CD14-positive monocyte (primary cell): Measurements from ENCODE around the gene SV2A. TPM values are rescaled to one million over a fixed set of nuclear protein-coding genes. Genes with fewer than 3 reads are reported as not detected.

Experiments used
- DNase-seq, 3 donors: peaks; one replicate each; pipeline ENCODE4 v3.0.0-alpha.2; 2011 to 2022
- H2AFZ ChIP-seq: 2 replicates; pipeline ENCODE4 v1.6.0; 2012; ENCODE audit warnings: mild to moderate bottlenecking, low read depth, low read length, inconsistent platforms; ENCODE audit not compliant: insufficient read depth, poor library complexity, severe bottlenecking
- H3K27ac ChIP-seq, 2 donors: 1 replicate in 1 of 2; 2 replicates in 1 of 2; pipeline ENCODE4 v1.5.1; 2012 to 2013; ENCODE audit warnings: low read length in 2 of 2, control low read depth in 1 of 2, inconsistent platforms in 1 of 2, low read depth in 1 of 2, mild to moderate bottlenecking in 1 of 2
- H3K27me3 ChIP-seq, 2 donors: one replicate each; pipeline versions ENCODE4 v1.6.0 to v1.6.1; 2011 to 2013; ENCODE audit warnings: low read length in 2 of 2; ENCODE audit not compliant: control insufficient read depth in 2 of 2, insufficient read depth in 2 of 2
- H3K36me3 ChIP-seq, 2 donors: replicated peaks in 1 of 2; 1 replicate in 1 of 2; 2 replicates in 1 of 2; pipeline versions ENCODE4 v1.5.1 to v1.6.1; 2012 to 2013; ENCODE audit warnings: low read length in 2 of 2, control low read depth in 1 of 2, inconsistent platforms in 1 of 2, mild to moderate bottlenecking in 1 of 2; ENCODE audit not compliant: insufficient read depth in 2 of 2, control insufficient read depth in 1 of 2
- H3K4me1 ChIP-seq, 2 donors: 1 replicate in 1 of 2; 2 replicates in 1 of 2; pipeline versions ENCODE4 v1.5.1 to v1.6.1; 2012 to 2013; ENCODE audit warnings: low read length in 2 of 2, control low read depth in 1 of 2, inconsistent platforms in 1 of 2, mild to moderate bottlenecking in 1 of 2, moderate library complexity in 1 of 2; ENCODE audit not compliant: insufficient read depth in 2 of 2, control insufficient read depth in 1 of 2
- H3K4me2 ChIP-seq: replicated peaks from 2 replicates; pipeline ENCODE3; 2012; ENCODE audit warnings: low read length, moderate library complexity, mild to moderate bottlenecking; ENCODE audit not compliant: poor library complexity, severe bottlenecking; ENCODE audit errors: extremely low read depth
- H3K4me3 ChIP-seq, 3 experiments: fragments of 200-600 bp in 1 of 3; sonication (generic) in 1 of 3; replicated peaks in 1 of 3; 1 replicate in 2 of 3; 2 replicates in 1 of 3; pipeline ENCODE4 v1.5.1; 2011 to 2013; ENCODE audit warnings: low read length in 3 of 3, mild to moderate bottlenecking in 3 of 3, control low read depth in 2 of 3, low read depth in 2 of 3, inconsistent platforms in 1 of 3, moderate library complexity in 1 of 3
- H3K79me2 ChIP-seq: 2 replicates; pipeline ENCODE4 v1.6.0; 2012; ENCODE audit warnings: mild to moderate bottlenecking, control low read depth, inconsistent platforms, low read length, moderate library complexity; ENCODE audit not compliant: insufficient read depth
- H3K9ac ChIP-seq: 2 replicates; pipeline ENCODE4 v1.6.0; 2017; ENCODE audit warnings: low read length, mild to moderate bottlenecking; ENCODE audit not compliant: insufficient read depth, poor library complexity, severe bottlenecking
- H3K9me3 ChIP-seq, 2 donors: replicated peaks in 1 of 2; 1 replicate in 1 of 2; 2 replicates in 1 of 2; pipeline versions ENCODE4 v1.5.1 to v1.6.1; 2012 to 2013; ENCODE audit warnings: low read length in 2 of 2, control low read depth in 1 of 2; ENCODE audit not compliant: control insufficient read depth in 1 of 2, insufficient read depth in 1 of 2
- H4K20me1 ChIP-seq: 2 replicates; pipeline ENCODE4 v1.6.0; 2012; ENCODE audit warnings: mild to moderate bottlenecking, low read length, control low read depth, moderate library complexity; ENCODE audit not compliant: insufficient read depth
- H3K27ac Mint-ChIP-seq, 7 donors: one replicate each; pipeline ENCODE4 v1.8.0; 2020; ENCODE audit warnings: mild to moderate bottlenecking in 7 of 7, mixed read lengths in 7 of 7, moderate library complexity in 6 of 7, inconsistent platforms in 2 of 7
- H3K27me3 Mint-ChIP-seq, 3 donors: one replicate each; pipeline ENCODE4 v1.8.0; 2021 to 2022; ENCODE audit warnings: low read depth in 3 of 3, mild to moderate bottlenecking in 3 of 3, mixed read lengths in 3 of 3, moderate library complexity in 3 of 3, inconsistent platforms in 1 of 3
- H3K36me3 Mint-ChIP-seq, 2 donors: one replicate each; pipeline ENCODE4 v1.8.0; 2020; ENCODE audit warnings: mixed read lengths in 2 of 2, inconsistent platforms in 1 of 2, mild to moderate bottlenecking in 1 of 2
- H3K4me1 Mint-ChIP-seq: one replicate; pipeline ENCODE4 v1.8.0; 2020; ENCODE audit warnings: mild to moderate bottlenecking, mixed read lengths
- H3K4me3 Mint-ChIP-seq, 2 donors: one replicate each; pipeline ENCODE4 v1.8.0; 2020; ENCODE audit warnings: mild to moderate bottlenecking in 2 of 2, mixed read lengths in 2 of 2, moderate library complexity in 1 of 2
- H3K9me3 Mint-ChIP-seq, 7 donors: one replicate each; pipeline ENCODE4 v1.8.0; 2020 to 2022; ENCODE audit warnings: mixed read lengths in 7 of 7, mild to moderate bottlenecking in 6 of 7, moderate library complexity in 6 of 7, inconsistent platforms in 2 of 7
- WGBS: methylation state at CpG from one replicate; pipeline ENCODE4 v1.1.5; 2013; ENCODE audit warnings: missing lambda C conversion rate; ENCODE audit not compliant: insufficient coverage; 5-methylcytosine and 5-hydroxymethylcytosine counted together
- intact Hi-C, 2 donors: fragments of 100-400 bp; cut with micrococcal nuclease; formaldehyde crosslinking; loops; one replicate each; pipeline versions ENCODE4 v1.15.0 to v1.15.1; 2023
- polyA plus RNA-seq, 3 donors: library from polyadenylated mRNA; depleted of rRNA in 1 of 3; unstranded in 2 of 3; stranded (reverse) in 1 of 3; fragments of 300-500 nt in 2 of 3; fragments of >200 nt in 1 of 3; fragmentation: Illumina TruSeq in 2 of 3; gene quantifications; 1 replicate in 2 of 3; 2 replicates in 1 of 3; pipeline ENCODE4 v1.2.3, GENCODE V29; 2012 to 2021
- TF ChIP-seq, protein P1 (sequence below): fragments of 200-600 bp; IDR thresholded peaks from one replicate; pipeline ENCODE4 v1.8.0; 2022; ENCODE audit warnings: antibody characterized with exemption, mild to moderate bottlenecking

SV2A gene
- polyA plus RNA-seq, 3 donors = 0.07 to 0.17 (median 0.14) TPM

DNA sequence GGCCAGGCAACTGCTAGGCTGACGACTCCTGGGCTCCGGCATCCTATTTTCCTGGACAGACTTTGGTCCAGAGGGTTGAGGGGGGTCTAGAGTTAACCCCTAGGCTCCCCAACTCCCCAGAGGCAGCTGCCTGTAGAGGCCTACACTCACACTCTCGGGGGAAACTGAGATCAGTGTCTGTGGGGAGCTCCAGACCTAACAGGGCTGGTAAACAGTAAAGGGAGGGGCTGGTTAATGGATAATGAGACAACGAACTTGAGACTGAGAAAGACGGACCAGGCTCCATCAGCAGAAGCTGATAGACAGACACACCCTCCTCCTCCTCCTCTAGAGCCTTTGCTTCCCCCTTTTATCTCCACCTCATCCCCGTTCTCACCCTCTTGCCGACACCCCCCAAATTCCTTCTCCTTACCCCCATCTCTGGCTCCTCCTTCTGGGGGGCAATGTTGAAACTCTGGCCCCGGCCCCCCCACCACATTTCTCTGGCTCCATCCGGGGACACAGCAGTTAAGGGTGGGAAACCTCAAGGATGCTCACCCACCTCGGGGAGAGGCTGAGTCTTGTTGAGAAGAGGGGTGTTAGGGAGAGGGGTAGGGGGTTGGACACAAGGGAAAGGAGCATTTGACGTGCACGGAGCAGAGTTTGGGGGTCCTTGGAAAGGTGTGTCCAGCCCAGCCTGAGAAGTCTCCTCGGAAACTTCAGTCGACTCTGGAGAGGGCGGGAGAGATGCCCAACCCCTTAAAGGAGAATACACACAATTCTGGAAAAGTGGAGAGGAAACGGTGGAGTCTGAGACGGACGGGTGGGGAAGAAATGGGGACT is 18.7 kb upstream of the SV2A start, which contains the start of gene MTMR11:
Gene MTMR11 (minus strand): TSS at position 710 of the 822 bp plus-strand sequence. CDS start 232 bp downstream, at position 478.
- Histone ChIP-seq H3K9ac (no peak within 1 kb of the TSS), H4K20me1 (no peaks in the 10 kb centered on the region), H3K4me3 (no peak within 1 kb of the TSS), H3K9me3 (no peaks in the 10 kb centered on the region), H3K4me1 (peaks cover 44 to 69% of the 10 kb centered on the region in 2 donors), H3K79me2 (peaks cover 7% of the 10 kb centered on the region), H2AFZ (peak within 1 kb of the TSS; percentile 2), H3K36me3 (no peaks in the 10 kb centered on the region), H3K27me3 (no peaks in the 10 kb centered on the region), H3K4me2 (peak within 1 kb of the TSS; percentile 11), H3K27ac (no peak within 1 kb of the TSS)
- peaks cover 11 to 14% of the 10 kb centered on the region in 2 donors for H3K36me3 Mint-ChIP-seq
- 80% methylated on average over 5 of the region's 18 CpGs for WGBS
- H3K9me3 Mint-ChIP-seq = peaks cover 0 to 1% (median 0%) of the 10 kb centered on the region in 7 donors
- peaks cover 69% of the 10 kb centered on the region for H3K4me1 Mint-ChIP-seq
- intact Hi-C loops = loop anchor here in 1 of 2 donors (5.0 to 10.0 kb wide), 3 partner anchors 39 to 248 kb away; partner anchors contain the start of gene BOLA1
- H3K27me3 Mint-ChIP-seq = peaks cover 0 to 12% (median 0%) of the 10 kb centered on the region in 3 donors
- peak within 1 kb of the TSS in 6 of 7 donors; percentile 43 to 90 (median 65) for H3K27ac Mint-ChIP-seq
- peak within 1 kb of the TSS; percentile 42 to 45 for H3K4me3 Mint-ChIP-seq
- no peak for DNase-seq
- TF ChIP-seq, protein P1, sequence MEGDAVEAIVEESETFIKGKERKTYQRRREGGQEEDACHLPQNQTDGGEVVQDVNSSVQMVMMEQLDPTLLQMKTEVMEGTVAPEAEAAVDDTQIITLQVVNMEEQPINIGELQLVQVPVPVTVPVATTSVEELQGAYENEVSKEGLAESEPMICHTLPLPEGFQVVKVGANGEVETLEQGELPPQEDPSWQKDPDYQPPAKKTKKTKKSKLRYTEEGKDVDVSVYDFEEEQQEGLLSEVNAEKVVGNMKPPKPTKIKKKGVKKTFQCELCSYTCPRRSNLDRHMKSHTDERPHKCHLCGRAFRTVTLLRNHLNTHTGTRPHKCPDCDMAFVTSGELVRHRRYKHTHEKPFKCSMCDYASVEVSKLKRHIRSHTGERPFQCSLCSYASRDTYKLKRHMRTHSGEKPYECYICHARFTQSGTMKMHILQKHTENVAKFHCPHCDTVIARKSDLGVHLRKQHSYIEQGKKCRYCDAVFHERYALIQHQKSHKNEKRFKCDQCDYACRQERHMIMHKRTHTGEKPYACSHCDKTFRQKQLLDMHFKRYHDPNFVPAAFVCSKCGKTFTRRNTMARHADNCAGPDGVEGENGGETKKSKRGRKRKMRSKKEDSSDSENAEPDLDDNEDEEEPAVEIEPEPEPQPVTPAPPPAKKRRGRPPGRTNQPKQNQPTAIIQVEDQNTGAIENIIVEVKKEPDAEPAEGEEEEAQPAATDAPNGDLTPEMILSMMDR = no peak

DNA sequence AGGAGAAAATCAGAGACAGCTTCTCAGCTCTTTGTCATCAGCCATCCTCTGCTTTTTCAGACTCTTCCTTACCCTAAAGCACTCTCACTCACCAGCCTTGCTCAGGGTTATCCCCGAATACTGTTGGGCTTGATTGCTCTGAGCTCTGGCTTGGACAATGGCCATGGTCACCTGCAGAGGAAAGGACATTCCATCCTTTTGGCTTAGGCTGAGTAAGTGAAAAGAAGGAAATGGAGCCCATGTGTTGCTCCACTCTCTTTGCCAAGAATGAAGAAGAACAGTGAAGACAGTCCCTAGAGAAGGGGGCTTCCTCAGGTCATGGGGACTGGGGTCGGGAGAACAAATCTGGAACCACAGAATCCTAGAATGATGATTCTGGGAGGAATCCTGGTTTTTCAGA is 16.7 kb upstream of the SV2A start:
- intact Hi-C loops = loop anchor here in 1 of 2 donors (10.0 kb wide), 1 partner anchor 250 kb away; no protein-coding TSS in a partner anchor
- H3K4me1 ChIP-seq = peaks cover 58 to 82% of the 10 kb centered on the region in 2 donors
- H3K79me2 ChIP-seq = peaks cover 27% of the 10 kb centered on the region
- peaks cover 82% of the 10 kb centered on the region for H3K4me1 Mint-ChIP-seq
- no peaks in the 10 kb centered on the region for H3K27me3 ChIP-seq
- no peak overlapping the region for H2AFZ ChIP-seq
- no peak overlapping the region for H3K4me3 Mint-ChIP-seq
- no peak overlapping the region for H3K27ac ChIP-seq
- H3K4me3 ChIP-seq = no peak overlapping the region
- H3K4me2 ChIP-seq = no peak overlapping the region
- WGBS = no CpG with 5 or more reads among the region's 2 CpGs
- H4K20me1 ChIP-seq = no peaks in the 10 kb centered on the region
- H3K36me3 Mint-ChIP-seq = peaks cover 11 to 12% of the 10 kb centered on the region in 2 donors
- no peaks in the 10 kb centered on the region for H3K9me3 ChIP-seq
- H3K36me3 ChIP-seq = no peaks in the 10 kb centered on the region
- no peak overlapping the region for H3K27ac Mint-ChIP-seq
- H3K9me3 Mint-ChIP-seq = peaks cover 0 to 1% (median 0%) of the 10 kb centered on the region in 7 donors
- DNase-seq = no peak
- H3K27me3 Mint-ChIP-seq = peaks cover 0 to 12% (median 0%) of the 10 kb centered on the region in 3 donors
- TF ChIP-seq, protein P1 = no peak
- H3K9ac ChIP-seq = no peak overlapping the region
